ENCODE data around the gene MARCOL. TPM values are rescaled to one million over a fixed set of nuclear protein-coding genes. Genes with fewer than 3 reads are reported as not detected.
"Not testable (repeated sequence)": the region's sequence is repeated elsewhere in the genome, so short reads cannot be mapped to it uniquely, and the experiment has no call there.

Gene MARCOL
- total RNA-seq, 1 donor from 2014 or later, result not detected

GRCh38 chr5:148261221-148261620 lies 22.9 kb downstream of the MARCOL start:
- DNase-seq (ENCODE audit: extremely low spot score in 2 of 2), result no peak
- H3K27ac ChIP-seq, result no peak overlapping the region
- TF ChIP-seq CTCF (IDR thresholded peaks at IDR 0.05), result no peak
- TF ChIP-seq POLR2AphosphoS5 (IDR thresholded peaks at IDR 0.05; ENCODE audit: insufficient read depth in 1 of 2, low read depth in 1 of 2), result no peak
- no peak for TF ChIP-seq POLR2A (IDR thresholded peaks at IDR 0.05)
- H3K27me3 ChIP-seq, result no peaks in the 10 kb centered on the region
- no peaks in the 10 kb centered on the region for H3K36me3 ChIP-seq
- no peak overlapping the region for H3K4me3 ChIP-seq
- intact Hi-C loops (cut with DNase I), result no loop called here
- H3K4me1 ChIP-seq, result no peaks in the 10 kb centered on the region
- no peaks in the 10 kb centered on the region for H3K9me3 ChIP-seq

- Histone ChIP-seq H3K27ac (no peak overlapping the region), H3K4me3 (no peak overlapping the region), H3K9me3 (no peaks in the 10 kb centered on the region), H3K4me1 (no peaks in the 10 kb centered on the region), H3K27me3 (no peaks in the 10 kb centered on the region), H3K36me3 (no peaks in the 10 kb centered on the region)
- intact Hi-C loops (cut with DNase I), result no loop called here
- TF ChIP-seq POLR2A (IDR thresholded peaks at IDR 0.05) (no peak), POLR2AphosphoS5 (IDR thresholded peaks at IDR 0.05; ENCODE audit: insufficient read depth in 1 of 2, low read depth in 1 of 2) (no peak), CTCF (IDR thresholded peaks at IDR 0.05) (no peak)
- DNase-seq (ENCODE audit: extremely low spot score in 2 of 2), result no peak
These were observed 29.6 kb downstream of the MARCOL start for GRCh38 chr5:148267962-148268361.

- Histone ChIP-seq H3K9me3 (no peaks in the 10 kb centered on the region), H3K4me3 (no peak within 1 kb of the TSS), H3K27ac (no peak within 1 kb of the TSS), H3K4me1 (no peaks in the 10 kb centered on the region), H3K27me3 (no peaks in the 10 kb centered on the region), H3K36me3 (no peaks in the 10 kb centered on the region)
- no peak for DNase-seq (ENCODE audit: extremely low spot score in 2 of 2)
- TF ChIP-seq POLR2A (IDR thresholded peaks at IDR 0.05) (no peak), CTCF (IDR thresholded peaks at IDR 0.05) (no peak), POLR2AphosphoS5 (IDR thresholded peaks at IDR 0.05; ENCODE audit: insufficient read depth in 1 of 2, low read depth in 1 of 2) (no peak)
- intact Hi-C loops (cut with DNase I), result no loop called here
These were observed 30.2 kb downstream of the MARCOL start, which contains the start of gene SPINK13 for GRCh38 chr5:148268566-148268965. TSS of gene SPINK13 (plus strand) at chr5:148268794. CDS start at chr5:148270073, 1,279 bp downstream.

GRCh38 chr5:148275129-148275528 lies 36.8 kb downstream of the MARCOL start:
- DNase-seq (ENCODE audit: extremely low spot score in 2 of 2), result not testable (repeated sequence)

DNA sequence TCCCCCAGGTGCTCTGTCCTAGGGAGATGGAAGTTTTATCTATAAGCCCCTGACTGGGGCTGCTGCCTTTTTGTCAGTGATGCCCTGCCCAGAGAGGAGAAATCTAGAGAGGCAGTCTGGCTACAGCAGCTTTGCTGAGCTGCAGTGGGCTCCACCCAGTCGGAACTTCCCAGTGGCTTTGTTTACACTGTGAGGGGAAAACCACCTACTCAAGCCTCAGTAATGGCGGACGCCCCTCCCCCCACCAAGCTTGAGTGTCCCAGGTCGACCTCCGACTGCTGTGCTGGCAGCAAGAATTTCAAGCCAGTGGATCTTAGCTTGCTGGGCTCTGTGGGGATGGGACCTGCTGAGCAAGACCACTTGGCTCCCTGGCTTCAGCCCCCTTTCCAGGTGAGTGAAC lies 42.6 kb downstream of the MARCOL start:
- H3K27ac ChIP-seq; H3K36me3 ChIP-seq; H3K4me3 ChIP-seq; H3K9me3 ChIP-seq; DNase-seq (ENCODE audit: extremely low spot score in 2 of 2); H3K27me3 ChIP-seq; intact Hi-C loops (cut with DNase I); H3K4me1 ChIP-seq: not testable (repeated sequence)

More at GRCh38 chr5:148275129-148275528, 36.8 kb downstream of the MARCOL start:
- H3K27me3 ChIP-seq; H3K4me1 ChIP-seq; H3K36me3 ChIP-seq; H3K4me3 ChIP-seq; H3K27ac ChIP-seq; intact Hi-C loops (cut with DNase I); H3K9me3 ChIP-seq: not testable (repeated sequence)

DNA sequence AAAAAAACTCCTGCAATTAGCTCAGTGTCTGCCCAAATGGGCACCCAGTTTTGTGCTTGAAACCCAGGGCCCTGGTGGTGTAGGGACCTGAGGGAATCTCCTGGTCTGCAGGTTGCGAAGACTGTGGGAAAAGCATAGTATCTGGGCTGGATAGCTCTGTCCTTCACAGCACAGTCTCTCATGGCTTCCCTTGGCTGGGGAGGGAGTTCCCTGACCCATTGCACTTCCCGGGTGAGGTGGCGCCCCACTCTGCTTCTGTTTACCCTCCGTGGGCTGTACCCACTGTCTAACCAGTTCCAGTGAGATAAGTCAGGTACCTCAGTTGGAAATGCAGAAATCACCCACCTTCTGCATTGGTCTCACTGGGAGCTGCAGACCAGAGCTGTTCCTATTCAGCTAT lies 43.0 kb downstream of the MARCOL start:
- H3K4me3 ChIP-seq; H3K27ac ChIP-seq; DNase-seq (ENCODE audit: extremely low spot score in 2 of 2); intact Hi-C loops (cut with DNase I); H3K36me3 ChIP-seq; H3K4me1 ChIP-seq; H3K27me3 ChIP-seq; H3K9me3 ChIP-seq: not testable (repeated sequence)
